GM19455 (cell line): ENCODE measurements around the gene LYST.
A peak's percentile ranks its signal among the peaks of the same experiment; 100 is the strongest.

Source experiments
- ATAC-seq: cut with Tn5 transposase; IDR thresholded peaks from one replicate; pipeline ENCODE4 v1.9.1; 2021; ENCODE audit not compliant: unreplicated experiment

Gene LYST

DNA sequence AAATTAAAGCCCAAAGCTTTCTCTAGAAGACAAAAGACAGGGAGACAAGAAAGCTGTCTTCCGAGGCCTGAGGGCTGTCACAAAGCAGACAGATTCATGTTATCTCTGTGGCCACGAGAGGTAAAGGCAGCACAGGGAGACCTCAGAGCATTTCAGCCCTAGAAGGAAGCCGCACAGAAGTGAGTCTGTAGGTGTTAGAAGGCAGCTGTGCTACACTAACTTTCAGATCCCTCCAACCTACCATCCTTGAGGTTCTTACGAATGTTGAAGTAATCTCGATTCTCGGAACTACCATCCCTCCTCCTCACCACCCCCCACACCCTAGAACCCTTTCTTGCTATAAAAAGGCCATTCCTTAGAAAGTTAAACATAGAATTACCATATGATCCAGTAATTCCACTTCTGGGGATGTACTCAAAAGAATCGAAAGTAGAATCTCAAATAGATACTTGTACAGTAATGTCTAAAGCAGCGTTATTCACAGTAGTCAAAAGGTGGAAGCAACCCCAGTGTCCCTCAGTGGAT is 21.5 kb upstream of the LYST start:
- peak; percentile 87 for ATAC-seq

GRCh38 chr1:235887676-235888075 is 21.0 kb upstream of the LYST start:
- ATAC-seq, result no peak

GRCh38 chr1:235885655-235886262 is 19.1 kb upstream of the LYST start:
- ATAC-seq, result no peak

- no peak for ATAC-seq
Measured at GRCh38 chr1:235883261-235883927, 16.7 kb upstream of the LYST start.

- no peak for ATAC-seq
Measured at GRCh38 chr1:235882816-235883215, 16.1 kb upstream of the LYST start.

DNA sequence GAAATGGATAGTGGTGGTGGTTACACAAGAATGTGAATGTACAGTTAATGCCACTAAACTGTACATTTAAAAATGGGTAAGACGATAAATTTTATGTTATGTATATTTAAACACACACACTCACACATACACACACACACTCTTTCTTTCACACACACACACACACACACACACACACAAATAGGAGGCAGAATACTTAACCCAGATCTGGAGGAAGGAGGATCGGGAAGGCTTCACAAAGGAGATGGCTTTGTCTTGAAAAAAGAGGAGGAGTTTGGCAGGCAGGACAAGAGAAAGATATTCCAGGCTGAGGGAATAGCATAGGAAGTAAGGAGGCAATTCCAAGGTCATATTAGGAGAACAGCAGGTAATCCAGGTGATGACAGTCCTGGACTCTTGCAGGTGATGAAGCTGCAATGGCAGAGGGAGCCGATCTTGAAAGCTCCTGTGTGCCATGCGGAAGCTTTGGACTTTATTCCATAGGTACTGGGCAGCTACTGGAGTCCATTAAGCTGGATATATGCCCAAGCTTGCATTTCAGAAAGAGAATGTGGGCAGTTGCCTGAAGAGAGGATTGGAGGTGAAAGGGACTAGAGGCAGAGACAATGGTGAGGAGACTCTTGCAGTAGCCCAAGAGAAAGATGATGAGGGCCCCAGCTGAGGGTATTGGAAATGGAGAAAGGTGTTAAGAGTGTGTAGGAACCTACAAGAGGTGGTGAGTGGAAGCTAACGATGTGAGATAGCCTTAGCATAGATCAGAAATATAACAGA is 15.4 kb upstream of the LYST start:
- ATAC-seq, result no peak

DNA sequence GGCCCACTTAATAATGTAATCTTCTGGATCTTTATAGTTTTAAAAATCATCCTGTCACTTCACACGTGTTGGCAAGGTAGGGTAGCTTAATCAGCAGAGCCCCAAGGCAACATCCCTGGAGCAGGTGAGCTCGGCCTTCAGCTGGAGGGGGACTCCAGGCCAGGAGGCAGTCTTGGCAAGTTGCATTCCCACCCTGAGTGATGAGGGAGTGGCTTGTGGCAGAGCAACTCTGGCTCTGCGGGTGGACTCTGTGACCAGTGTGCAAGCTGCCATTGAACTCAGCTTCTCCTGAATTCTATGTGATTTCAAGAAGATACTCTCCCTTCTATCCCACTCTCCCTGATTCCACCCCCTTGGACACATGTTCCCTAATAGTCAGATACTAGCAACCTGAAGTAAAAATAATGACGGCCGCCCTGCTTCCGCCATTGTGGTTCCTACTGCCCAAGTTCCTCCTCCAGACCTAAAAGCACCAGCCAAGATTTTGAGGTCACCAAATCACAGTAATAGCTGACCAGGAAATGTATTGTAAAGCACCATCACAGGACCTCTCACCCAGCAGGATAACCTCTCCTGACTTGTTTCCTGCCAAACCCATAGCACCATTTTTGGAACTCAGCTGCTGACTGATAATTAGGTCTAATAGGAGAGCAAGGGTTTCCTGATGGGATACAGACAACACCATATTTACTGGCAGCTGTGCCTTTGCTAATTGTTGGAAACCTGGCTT is 11.5 kb upstream of the LYST start:
- ATAC-seq, result no peak

DNA sequence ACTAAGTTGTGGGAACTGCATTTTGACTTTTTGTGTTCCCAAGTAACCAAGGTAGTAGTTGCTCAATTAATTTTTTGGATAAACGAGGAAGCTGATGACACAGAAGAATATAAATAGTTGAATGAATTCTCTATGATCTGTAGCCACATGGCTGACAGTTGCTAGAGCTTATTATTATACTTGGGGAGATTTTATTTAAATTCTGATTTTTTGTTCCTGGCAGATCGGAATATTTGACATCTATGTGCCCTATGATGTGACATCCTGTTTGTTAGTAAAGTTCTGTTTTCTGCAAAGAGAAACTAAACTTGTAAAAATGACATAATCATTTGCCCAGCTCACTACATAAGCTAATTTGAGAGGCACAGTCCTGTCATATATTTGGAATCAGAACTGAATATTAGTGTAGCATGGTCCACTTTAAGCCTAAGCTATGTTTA is 9.7 kb upstream of the LYST start:
- ATAC-seq, result no peak

DNA sequence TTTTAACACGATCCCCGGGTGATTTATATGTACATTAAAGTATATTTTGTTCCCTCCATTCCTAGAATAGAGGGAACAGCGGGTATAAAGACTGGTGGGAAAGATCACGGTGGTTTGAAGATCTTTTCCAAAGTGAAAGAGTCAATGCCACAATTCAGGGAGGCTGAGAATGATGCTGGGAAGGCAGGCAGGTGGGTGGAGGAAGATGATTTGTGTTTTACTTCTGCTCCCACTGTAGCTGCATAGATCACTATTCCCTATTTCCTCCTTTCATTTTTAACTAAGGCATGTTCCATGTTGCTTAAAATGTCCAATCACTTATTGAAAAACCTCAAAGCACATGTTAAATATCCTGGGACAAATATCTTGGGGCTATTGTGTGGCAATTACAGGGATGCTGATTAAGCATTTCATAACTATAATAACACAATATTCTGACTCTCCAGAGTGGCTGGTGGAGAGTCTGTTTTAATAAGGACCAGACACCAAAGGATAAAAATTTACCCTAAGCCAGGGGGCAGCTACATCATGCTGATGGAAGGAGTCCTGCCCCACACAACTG is 8.4 kb upstream of the LYST start:
- ATAC-seq, result no peak

GRCh38 chr1:235874261-235874660 is 7.6 kb upstream of the LYST start:
- ATAC-seq, result no peak

GRCh38 chr1:235873571-235873970 is 6.9 kb upstream of the LYST start:
- no peak for ATAC-seq

DNA sequence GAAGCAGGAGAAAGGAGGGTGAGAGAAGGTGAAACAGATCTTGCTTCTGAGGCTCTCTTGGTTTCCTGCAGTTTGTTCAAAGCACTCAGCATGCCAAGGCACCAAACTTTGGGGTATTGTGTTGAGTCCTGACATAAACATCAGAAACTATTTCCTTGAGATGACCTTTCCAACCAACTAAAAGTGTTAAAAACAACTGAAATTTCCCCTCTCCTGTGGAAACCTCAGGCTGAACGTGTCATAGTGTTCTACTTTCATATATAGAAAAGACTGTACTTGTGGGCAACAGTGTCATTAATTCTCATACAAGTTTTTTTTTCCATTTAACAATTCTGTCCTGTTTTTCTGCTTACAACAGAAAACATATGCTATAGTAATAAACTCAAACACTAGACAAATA is 6.3 kb upstream of the LYST start:
- ATAC-seq, result no peak

GRCh38 chr1:235872270-235872669 is 5.6 kb upstream of the LYST start:
- ATAC-seq, result no peak

DNA sequence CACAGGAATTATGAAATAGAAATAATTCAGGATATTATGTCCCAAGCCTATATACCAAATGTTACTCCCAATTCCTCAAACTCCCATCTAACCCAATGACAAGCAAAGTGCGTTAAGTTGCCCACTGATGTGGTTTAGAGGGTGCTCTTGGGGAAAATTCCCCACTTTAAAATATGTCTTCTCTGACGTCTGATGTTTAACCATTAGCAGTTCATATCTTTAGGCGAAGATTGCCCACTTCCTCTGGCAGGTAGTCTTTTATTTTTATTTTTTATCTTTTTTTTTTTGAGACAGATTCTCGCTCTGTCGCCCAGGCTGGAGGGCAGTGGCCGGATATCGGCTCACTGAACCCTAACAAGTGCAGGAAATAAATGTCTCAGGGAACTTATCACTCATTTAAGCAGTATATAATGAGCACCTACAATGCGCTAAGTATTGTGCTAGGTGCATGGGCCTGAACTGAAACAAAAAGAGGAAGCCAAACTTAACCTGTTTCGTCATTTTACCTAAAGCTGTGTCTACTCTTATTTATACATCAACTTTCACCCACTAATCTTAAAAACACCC is 1.3 kb upstream of the LYST start:
- no peak for ATAC-seq

DNA sequence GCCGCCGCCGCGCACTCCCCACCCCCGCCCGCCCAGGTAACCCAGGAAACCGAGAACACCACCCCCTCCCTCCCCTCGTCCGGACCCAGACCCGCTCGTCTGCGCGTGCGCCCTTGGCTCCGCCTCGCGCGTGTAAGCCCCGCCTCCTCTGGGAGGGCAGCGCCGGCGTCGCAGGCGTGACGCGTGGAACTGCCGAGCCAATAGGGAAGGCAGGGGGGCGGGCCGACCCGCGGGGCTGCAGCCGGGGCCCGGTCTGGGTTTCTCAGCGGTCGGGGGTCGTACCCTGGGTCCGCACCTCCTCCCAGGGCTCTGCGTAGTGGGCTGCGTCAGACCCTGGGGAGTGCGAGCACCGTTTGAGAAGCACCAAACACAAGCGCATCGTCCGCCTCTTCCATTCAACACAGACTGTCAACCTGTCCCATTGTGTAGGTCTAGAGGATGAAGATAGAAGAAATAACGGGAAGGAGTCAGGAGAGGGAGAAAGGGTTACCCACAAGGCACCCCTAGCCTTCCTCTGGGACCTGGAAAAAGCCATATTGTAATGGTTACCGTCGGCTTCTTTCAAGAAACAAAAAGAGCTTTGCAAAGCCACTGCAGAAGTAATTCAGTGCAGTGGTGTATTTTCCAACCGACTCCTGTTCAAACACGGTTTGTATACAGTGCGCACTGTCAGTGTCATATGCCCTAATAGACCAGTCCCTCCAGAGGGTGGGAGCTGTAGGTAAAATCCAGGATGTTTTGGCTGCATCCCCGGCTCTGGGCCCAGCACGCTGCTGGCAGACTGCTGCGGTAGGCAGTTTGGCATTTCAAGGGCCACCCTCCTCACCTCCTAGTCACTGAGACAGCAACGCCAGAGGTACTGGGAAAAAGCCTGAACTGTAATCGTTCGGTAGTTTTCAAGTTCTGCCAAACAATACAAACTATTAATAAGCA is 473 bp upstream of the LYST start:
- peak; percentile 74 for ATAC-seq

DNA sequence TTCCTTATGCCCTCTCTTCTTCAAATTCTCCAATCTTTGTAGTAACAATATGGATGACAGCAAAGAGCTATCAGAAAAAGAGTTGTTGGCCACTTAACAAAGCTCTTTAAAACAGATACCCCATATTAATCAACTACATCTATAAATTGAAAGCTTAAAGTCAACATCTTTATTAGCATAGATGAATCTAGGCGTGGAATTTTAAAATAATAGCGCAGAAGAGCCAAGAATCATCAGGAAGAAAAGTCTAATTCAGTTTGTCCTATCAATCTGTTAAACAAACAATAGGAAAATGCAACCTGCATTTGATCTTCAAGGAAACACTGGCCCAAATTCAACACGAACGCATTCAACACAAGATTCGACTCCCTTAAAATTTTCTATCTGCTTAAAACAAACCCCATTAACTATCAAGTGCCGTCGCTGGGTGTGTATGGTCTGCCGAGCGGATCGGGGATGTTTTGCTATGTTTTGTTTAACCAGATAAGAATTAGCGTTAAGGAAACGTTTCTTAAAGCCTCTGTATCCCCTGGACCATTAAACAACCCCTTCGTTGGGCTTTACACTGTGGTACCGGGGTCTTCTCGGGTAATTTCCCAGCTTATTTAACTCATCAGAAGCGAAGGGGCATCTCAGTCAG is 1.0 kb downstream of the LYST start:
- peak; percentile 1 for ATAC-seq

DNA sequence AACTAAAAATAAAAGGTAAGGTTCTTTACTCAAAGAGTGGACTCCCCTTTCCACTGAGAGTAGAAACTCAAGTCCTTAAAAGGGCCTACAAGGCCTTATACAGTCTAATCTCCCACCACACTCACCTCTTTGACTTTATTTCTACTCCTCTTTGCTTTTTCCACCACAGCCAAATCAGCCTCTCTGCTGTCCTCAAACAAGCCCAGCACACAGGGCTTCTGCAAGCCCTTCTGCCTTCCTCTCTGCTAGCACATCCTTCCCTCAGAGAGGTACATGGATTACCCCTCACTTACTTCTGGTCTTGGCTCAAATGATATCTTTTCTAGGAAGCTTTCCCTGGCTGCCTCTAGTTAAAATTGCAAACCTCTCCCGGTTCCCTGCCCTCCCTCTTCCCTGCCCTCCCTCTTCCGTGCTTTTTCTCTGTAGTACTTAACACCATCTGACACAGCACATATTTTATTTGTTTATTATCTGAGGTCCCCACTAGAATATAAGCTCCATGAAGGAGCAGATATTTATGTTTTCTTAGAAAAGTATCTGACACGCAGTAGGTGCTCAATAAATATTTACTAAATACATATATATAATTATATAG is 1.7 kb downstream of the LYST start:
- no peak for ATAC-seq

DNA sequence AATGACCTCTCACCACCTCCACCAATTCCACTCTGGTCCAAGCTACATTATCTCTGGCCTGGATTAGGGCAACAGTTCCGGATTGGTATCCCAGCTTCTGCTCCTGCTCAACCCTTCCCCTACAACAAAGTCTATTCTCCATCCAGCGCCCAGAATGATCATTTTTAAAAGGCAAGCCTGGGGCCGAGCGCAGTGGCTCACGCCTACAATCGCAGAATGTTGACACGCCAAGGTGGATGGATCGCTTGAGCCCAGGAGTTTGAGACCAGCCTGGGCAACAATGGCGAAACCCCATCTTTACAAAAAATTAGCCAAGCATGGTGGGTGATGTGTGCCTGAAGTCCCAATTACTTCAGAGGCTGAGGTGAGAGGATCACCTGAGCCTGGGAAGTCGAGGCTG is 2.2 kb downstream of the LYST start:
- ATAC-seq, result no peak

GRCh38 chr1:235863699-235864093 is 3.0 kb downstream of the LYST start:
- ATAC-seq, result no peak
